HepG2 (cell line): ENCODE measurements around the gene RUNX2. TPM values are rescaled to one million over a fixed set of nuclear protein-coding genes. Genes with fewer than 3 reads are reported as not detected.
A peak's percentile ranks its signal among the peaks of the same experiment; 100 is the strongest.

ENCODE experiments used
- AFF4 ChIP-seq: sonication (generic); formaldehyde crosslinking; IDR thresholded peaks from 2 replicates; pipeline ENCODE4 v1.4.0; 2020; ENCODE audit warnings: missing genetic modification reagents
- DZIP1 ChIP-seq: sonication (generic); formaldehyde crosslinking; IDR thresholded peaks from 2 replicates; pipeline ENCODE4 v1.5.0; 2020; ENCODE audit warnings: mild to moderate bottlenecking, missing genetic modification reagents
- HDAC1 ChIP-seq: sonication (generic); formaldehyde crosslinking; IDR thresholded peaks from 2 replicates; pipeline ENCODE4 v1.5.1; 2020; ENCODE audit warnings: mild to moderate bottlenecking, missing genetic modification reagents
- IKZF4 ChIP-seq: sonication (generic); formaldehyde crosslinking; IDR thresholded peaks from 2 replicates; pipeline ENCODE4 v1.5.1; 2020; ENCODE audit warnings: borderline replicate concordance, mild to moderate bottlenecking, low read depth, missing genetic modification reagents; ENCODE audit errors: not compliant biosample characterization
- KLF11 ChIP-seq: IDR thresholded peaks from 2 replicates; pipeline ENCODE4 v1.6.1; 2016; ENCODE audit warnings: missing compliant biosample characterization
- KLF16 ChIP-seq, 2 experiments: sonication (generic) in 1 of 2; formaldehyde crosslinking in 1 of 2; IDR thresholded peaks; 2 replicates each; pipeline versions ENCODE4 v1.6.1 to v1.8.0; 2016 to 2023; ENCODE audit warnings: missing genetic modification reagents in 2 of 2, missing compliant biosample characterization in 1 of 2
- LCORL ChIP-seq, 2 experiments: fragments of 450-650 bp in 1 of 2; sonication (generic) in 1 of 2; formaldehyde crosslinking in 1 of 2; IDR thresholded peaks; 2 replicates each; pipeline versions ENCODE4 v1.5.0 to v1.6.1; 2017 to 2020; ENCODE audit warnings: antibody characterized with exemption in 1 of 2, missing genetic modification reagents in 1 of 2
- MBNL3 ChIP-seq: fragments of 250-450 bp; sonication (Bioruptor Pico); conservative IDR thresholded peaks from 2 replicates; pipeline ENCODE4 v1.8.0; 2022; ENCODE audit warnings: mild to moderate bottlenecking, inconsistent platforms
- PHF5A ChIP-seq: IDR thresholded peaks from one replicate; pipeline ENCODE4 v1.6.1; 2018; ENCODE audit warnings: low read depth, missing genetic modification reagents; ENCODE audit not compliant: unreplicated experiment
- SAFB2 ChIP-seq: sonication (generic); formaldehyde crosslinking; IDR thresholded peaks from 2 replicates; pipeline ENCODE4 v1.5.1; 2020; ENCODE audit warnings: missing genetic modification reagents, low read depth, mild to moderate bottlenecking, borderline replicate concordance
- ZNF253 ChIP-seq: sonication (generic); formaldehyde crosslinking; IDR thresholded peaks from 2 replicates; pipeline ENCODE4 v1.8.0; 2022; ENCODE audit warnings: mild to moderate bottlenecking, missing genetic modification reagents, borderline replicate concordance
- ZNF333 ChIP-seq: sonication (generic); formaldehyde crosslinking; IDR thresholded peaks from 2 replicates; pipeline ENCODE4 v1.4.0; 2020; ENCODE audit warnings: mild to moderate bottlenecking, missing genetic modification reagents, borderline replicate concordance
- ZNF33B ChIP-seq: sonication (generic); formaldehyde crosslinking; IDR thresholded peaks from 2 replicates; pipeline ENCODE4 v1.5.1; 2020; ENCODE audit warnings: mild to moderate bottlenecking, missing genetic modification reagents
- ZNF44 ChIP-seq: sonication (generic); formaldehyde crosslinking; IDR thresholded peaks from 2 replicates; pipeline ENCODE4 v1.5.1; 2020; ENCODE audit warnings: mild to moderate bottlenecking, missing genetic modification reagents
- ZNF567 ChIP-seq: sonication (generic); formaldehyde crosslinking; IDR thresholded peaks from 2 replicates; pipeline ENCODE4 v1.8.1; 2023; ENCODE audit warnings: mild to moderate bottlenecking, missing genetic modification reagents, borderline replicate concordance
- ZSCAN31 ChIP-seq: sonication (generic); formaldehyde crosslinking; IDR thresholded peaks from 2 replicates; pipeline ENCODE4 v1.5.0; 2020; ENCODE audit warnings: low read depth, mild to moderate bottlenecking, missing genetic modification reagents
- ZXDC ChIP-seq: sonication (generic); formaldehyde crosslinking; IDR thresholded peaks from 2 replicates; pipeline ENCODE4 v1.5.0; 2020; ENCODE audit warnings: mild to moderate bottlenecking, missing genetic modification reagents
- polyA plus RNA-seq, 8 experiments: library from polyadenylated mRNA; depleted of rRNA in 3 of 8; stranded (reverse) in 7 of 8; unstranded in 1 of 8; fragments of >200 nt; fragmentation: Illumina TruSeq in 4 of 8; extraction: Trizol in 4 of 8; gene quantifications; 2 replicates each; pipeline versions ENCODE4 v1.2.1 to v1.2.3, GENCODE V29; 2011 to 2016; ENCODE audit warnings: low read depth in 4 of 8, missing spikeins in 1 of 8, mixed read lengths in 1 of 8; ENCODE audit not compliant: insufficient read depth in 1 of 8
- total RNA-seq, 5 experiments: library from RNA; depleted of rRNA; stranded (reverse); fragments of >200 nt; fragmentation: Illumina TruSeq; extraction: Trizol; gene quantifications; 2 replicates each; pipeline ENCODE4 v1.2.3, GENCODE V29; 2016; ENCODE audit warnings: low read depth in 1 of 5

RUNX2 gene
- total and polyA plus RNA-seq, 2 of the 13 experiments (the other 11 are each of a cell fraction or from before 2014, with no cell fraction given) = not detected

- TF ChIP-seq ZXDC (CRISPR knock-in tag) = no peak; the same call in none of the 2 replicates
- no peak for TF ChIP-seq PHF5A (CRISPR knock-in tag)
- no peak for TF ChIP-seq MBNL3
- TF ChIP-seq LCORL (IDR thresholded peaks at IDR 0.05) = no peak
- TF ChIP-seq LCORL (CRISPR knock-in tag; IDR thresholded peaks at IDR 0.05) = peak; percentile 32; the same call in 1 of the 2 replicates
- TF ChIP-seq DZIP1 = no peak
- peak; percentile 92; the same call in 1 of the 2 replicates for TF ChIP-seq ZNF333 (CRISPR knock-in tag)
- TF ChIP-seq HDAC1 = peak; percentile 73
- TF ChIP-seq KLF11 (CRISPR knock-in tag) = no peak
- TF ChIP-seq KLF16 (CRISPR knock-in tag; IDR thresholded peaks at IDR 0.05) = peak in 1 of 2 experiments; percentile 94; a peak in 2 of 4 replicates
- no peak for TF ChIP-seq ZNF44 (CRISPR knock-in tag)
- TF ChIP-seq ZNF33B = 0 out of 2 replicates have a peak, but pooled peaks have one; percentile 20
- no peak for TF ChIP-seq ZNF253
- no peak for TF ChIP-seq ZNF567 (CRISPR knock-in tag)
- TF ChIP-seq ZSCAN31 (CRISPR knock-in tag) = no peak; the same call in none of the 2 replicates
- peak; percentile 97; the same call in 1 of the 2 replicates for TF ChIP-seq SAFB2
- TF ChIP-seq AFF4 = no peak
- TF ChIP-seq IKZF4 (CRISPR knock-in tag) = peak; percentile 7
Measured at GRCh38 chr6:45377554-45378333, 49.6 kb downstream of the RUNX2 start, which contains the start of gene SUPT3H (continued).
